GM21423 (cell line): ENCODE results near the gene BUD13.
A peak's percentile ranks its signal among the peaks of the same experiment; 100 is the strongest.

Experiments
- ATAC-seq: cut with Tn5 transposase; IDR thresholded peaks from one replicate; pipeline ENCODE4 v1.9.1; 2021; ENCODE audit warnings: mild to moderate bottlenecking, moderate library complexity; ENCODE audit not compliant: unreplicated experiment

Gene BUD13

DNA sequence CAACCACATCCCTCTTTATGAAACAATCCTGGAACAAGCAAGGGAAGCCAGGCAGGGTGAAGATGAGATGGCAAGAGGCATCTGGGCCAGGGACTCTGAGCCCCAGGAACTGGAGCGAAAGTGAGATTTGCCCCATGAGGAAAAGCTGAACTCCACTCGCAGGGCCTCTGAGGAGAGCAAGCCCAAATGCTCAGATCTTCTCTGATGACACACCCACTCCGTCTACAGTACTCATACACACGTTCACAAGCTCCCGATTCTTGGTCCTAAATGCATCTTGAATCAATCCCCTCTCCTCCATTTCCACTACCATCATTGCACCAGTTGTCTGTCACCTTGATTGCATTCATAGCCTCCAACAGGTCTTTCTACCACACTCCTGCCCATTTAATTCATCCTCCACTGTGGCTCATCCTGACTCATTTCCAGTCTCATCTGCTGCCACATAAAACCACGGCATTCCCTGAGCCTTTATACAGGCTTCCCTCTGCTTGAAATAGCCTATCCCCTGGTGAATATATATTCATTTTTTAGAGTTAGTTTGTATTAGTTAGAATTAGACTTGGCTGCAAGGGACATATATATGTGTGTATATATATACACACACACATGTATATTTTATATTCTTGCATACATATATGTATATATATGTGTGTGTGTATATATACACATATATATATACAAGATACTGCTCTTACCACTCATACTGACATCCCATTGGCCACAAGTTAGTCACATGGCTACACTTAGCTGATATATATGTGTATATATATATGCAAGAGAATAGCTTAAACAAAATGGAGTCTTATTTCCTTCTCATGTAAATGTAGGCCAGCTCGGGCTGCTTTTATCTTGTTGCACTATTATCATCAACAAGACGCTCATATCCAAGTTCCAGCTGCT, 20.3 kb upstream of the BUD13 start:
- ATAC-seq, result no peak

- no peak for ATAC-seq
Observed at GRCh38 chr11:116792144-116792868, 19.5 kb upstream of the BUD13 start.

DNA sequence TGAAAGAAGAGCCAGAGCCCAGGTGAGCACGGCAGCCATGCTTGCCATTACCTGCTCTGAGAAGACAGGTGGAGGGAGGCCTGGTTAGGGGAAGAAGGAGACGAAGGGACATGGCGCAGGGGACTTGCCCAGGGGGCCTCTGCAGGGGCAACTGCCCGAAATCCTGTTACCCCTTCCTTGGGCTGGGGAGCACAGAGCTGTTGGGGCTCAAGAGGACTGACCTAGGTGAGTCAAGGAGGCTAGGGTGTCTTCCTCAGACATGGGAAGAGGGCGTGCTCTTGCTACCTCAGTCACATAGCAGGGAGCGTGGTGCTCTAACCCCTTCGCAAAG, 19.0 kb upstream of the BUD13 start, which contains the start of gene APOA5:
Gene APOA5, minus strand, starts transcription at position 67 of the 331 bp plus-strand sequence. Its CDS starts 19 bp downstream, at position 48.
- ATAC-seq, result no peak

- no peak for ATAC-seq
Observed at GRCh38 chr11:116791002-116791812, 18.4 kb upstream of the BUD13 start.

DNA sequence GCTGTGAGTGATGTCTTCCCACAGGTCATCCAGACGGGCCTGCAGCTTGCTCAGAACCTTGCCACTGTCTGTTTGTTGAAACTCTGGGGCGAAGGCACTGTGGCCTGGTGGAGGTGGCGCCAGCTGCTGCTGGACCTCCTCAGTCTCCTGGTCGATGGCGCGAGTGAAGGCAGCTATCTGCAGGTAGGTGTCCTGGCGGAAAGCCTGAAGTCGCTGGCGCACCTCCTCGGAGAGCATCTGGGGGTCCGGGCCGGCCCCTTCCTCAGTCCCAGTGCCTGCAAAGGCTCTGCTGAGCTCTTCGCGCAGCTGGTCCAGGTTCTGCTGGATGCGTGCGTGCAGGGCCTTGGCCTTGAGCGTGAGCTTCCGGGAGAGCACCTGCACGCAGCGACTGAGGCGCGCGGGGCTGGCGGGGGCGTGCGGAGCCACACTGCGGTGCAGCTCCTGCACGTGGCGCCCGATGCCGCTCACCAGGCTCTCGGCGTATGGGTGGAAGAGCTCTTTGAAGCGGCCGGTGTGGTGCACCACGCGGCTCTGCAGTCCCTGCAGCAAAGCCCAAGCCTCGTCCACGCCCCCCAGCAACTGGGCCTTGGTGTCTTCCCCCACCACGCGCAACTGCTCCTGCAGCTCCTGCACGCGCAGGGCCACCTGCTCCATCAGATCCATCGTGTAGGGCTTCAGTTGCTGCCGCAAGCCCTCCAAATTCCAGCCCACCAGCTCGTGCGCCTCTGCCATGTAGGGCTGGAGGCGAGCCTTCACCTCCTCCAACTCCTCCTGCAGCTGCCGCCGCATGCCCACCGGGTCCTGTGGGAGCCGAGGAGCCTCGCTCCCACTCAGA, 17.6 kb upstream of the BUD13 start:
- ATAC-seq, result no peak

GRCh38 chr11:116788975-116789374, 16.2 kb upstream of the BUD13 start:
- ATAC-seq, result no peak

- no peak for ATAC-seq
Observed at GRCh38 chr11:116788534-116788933, 15.7 kb upstream of the BUD13 start.

DNA sequence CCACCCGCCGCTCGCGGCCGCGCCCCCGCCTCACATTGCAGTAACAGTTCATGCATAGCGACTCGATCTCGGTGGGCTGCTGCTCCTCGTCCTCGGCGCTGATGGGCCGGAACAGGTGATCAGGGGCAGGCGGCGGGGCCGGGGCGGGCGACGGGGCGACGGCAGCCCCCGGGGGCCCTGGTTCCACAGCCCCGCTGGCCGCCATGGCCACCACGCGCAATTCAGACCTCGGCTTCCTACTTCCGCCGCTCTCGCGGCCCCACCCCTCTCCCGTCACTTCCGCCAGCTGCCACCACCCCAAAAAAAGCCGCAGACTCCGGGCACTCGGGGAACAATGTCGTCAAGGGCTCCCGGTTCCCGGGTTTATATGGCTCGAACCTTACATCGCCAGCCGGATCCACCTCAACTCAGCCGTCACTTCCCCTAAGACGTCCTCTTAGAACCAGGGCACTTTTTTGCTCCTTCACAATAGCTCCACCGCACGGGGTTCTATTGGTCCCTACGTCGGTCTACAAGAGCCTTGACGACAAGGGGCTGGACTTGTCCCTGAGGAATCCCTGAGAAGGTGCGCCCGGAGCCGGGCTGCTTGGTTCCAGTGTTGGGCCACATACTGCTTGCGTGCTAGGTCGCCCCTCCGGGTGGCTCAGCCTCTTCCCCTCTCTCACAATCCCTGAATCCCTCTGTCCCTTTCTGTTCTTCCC, 15.1 kb upstream of the BUD13 start, which contains the start of gene ZPR1:
Gene ZPR1, minus strand, starts transcription at position 238 of the 701 bp plus-strand sequence. Its CDS starts 33 bp downstream, at position 205.
- peak; percentile 87 for ATAC-seq

DNA sequence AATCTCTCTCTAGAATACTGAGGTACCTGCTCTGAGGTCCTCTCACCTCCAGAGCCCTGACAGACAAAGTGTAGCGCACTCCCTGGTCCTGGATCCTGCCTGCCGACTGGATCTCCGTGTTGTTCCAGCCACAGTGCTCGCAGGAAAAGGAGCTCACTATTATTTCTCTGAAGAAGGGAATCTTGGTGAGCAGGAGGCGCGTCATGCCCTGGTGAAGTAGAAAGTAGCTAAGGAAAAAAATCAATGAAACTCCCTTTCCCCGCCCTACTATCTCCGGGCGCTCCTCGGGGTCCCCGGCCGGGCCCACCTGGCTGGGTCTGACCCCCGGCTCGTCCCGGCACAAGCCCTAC, 14.6 kb upstream of the BUD13 start:
- ATAC-seq, result no peak

DNA sequence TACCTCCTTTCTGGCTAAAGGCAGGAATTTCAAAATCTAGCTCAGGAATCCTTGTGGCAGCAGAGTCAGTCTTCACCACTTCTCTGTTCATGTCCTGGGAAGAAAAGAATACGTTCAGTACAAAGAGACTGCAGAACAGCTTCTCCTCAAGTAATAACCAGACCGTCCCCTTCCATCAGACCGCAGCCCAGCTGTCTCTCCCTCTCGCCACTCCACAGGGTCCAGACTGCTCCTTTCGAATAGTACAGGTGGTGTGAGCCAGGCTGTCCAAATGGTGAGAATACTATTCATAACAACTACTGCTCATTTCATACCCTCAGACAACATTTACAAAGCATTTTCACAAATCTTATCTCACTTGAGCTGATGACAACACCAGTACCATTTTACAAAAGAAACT, 14.2 kb upstream of the BUD13 start:
- ATAC-seq, result no peak

DNA sequence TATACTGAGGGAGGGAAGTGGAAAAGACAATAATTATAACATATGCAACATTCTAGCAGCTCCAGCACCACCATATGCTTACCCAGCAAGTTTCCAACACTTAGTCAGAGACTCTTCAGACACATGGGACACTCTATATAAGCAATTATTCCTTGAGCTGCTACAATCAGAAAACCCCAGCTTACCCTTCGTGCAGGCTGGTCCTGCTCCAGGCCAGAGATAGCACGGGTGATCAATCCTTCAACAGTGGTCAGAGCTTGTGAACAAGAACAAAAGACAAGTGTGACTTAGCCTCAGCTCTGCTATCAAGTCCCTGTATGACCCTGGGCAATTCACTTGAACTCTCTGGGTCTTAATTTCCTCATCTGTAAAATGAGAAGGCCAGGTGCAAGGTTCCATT, 13.5 kb upstream of the BUD13 start:
- ATAC-seq, result no peak

- ATAC-seq, result no peak
Observed at GRCh38 chr11:116782728-116783127, 9.9 kb upstream of the BUD13 start.

DNA sequence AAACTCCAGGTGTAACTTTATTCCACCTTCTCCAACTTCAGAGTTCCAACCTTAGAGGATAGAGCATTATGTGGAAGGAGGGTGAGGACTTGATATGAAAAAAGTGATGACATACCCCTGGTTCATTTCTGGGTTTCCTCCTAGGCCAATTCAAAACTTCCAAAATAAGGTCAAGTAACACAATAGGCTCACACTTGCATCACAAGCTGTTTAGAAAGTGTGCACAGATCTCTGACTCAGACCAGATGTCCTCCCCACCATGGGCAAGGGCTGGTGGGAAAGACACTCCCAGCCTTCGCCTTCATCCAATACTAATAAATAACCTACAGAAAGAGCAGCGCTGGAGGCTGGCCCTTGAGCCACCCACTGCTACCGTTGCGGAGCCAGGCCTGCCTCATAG, 5.8 kb upstream of the BUD13 start:
- no peak for ATAC-seq

DNA sequence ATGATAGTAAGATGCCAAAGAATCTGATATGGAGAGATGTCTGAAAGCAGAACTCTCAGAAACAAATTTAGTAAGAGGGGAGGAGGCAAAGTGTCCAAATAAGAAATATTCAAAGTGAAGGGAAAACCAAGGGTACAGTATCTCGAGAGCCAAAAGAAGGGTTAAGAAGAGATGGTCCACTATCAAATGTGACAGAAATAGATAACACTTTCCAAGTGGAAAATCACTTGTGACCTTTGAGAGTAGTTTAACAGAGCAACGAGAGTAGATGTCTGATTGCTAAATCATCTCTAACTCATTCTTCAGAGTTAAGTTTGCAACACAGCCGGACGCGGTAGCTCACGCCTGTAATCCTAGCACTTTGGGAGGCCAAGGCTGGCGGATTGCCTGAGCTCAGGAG, 4.3 kb upstream of the BUD13 start:
- ATAC-seq, result no peak

- ATAC-seq, result no peak
Observed at GRCh38 chr11:116776522-116776984, 3.8 kb upstream of the BUD13 start.

GRCh38 chr11:116775975-116776374, 3.2 kb upstream of the BUD13 start:
- ATAC-seq, result no peak

GRCh38 chr11:116774661-116775060, 1.9 kb upstream of the BUD13 start:
- no peak for ATAC-seq

DNA sequence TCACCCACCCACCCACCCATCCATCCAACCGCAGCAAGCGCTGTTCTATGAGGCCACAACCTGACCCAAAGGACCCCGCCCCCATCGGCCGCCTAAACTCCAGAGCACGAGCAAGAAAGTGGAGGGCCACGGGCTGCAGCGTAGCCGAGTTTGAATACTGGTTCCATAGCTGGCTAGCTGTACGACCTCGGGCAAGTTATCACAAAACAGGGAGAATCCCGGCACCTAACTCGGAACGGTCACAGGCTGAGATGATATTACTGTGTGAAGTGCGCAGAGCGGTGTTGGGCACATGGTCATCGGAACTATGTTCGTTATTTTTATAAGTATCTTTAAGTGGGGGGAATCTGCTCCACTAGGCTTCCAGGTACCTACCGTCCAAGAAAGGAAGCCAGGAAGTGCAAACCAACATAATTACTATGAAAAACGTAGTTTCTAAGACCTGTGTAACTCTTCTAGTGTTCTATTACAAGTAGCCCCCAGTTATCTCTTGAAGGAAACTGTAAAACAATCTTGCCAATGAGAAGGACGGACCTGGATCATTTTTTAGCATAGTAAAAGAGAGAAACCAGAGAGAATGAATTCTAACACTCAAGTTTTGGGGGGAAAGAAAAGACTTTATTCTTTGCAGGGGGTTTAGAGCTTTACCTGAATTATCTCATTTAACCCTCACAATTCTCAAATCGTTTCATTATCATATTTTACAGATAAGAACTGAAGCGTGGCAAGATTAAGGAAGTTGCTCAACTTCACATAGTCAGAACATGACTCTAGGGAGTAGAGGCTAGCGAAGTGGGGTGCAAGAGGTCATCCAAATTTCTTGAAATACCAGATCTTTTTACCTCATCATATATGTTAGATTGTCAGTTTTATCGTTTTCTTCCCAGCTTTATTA, 663 bp upstream of the BUD13 start:
- peak; percentile 35 for ATAC-seq

- ATAC-seq, result no peak
Observed at GRCh38 chr11:116771935-116772334, 852 bp downstream of the BUD13 start.
